Measurements from ENCODE around the gene BBLN. TPM values are rescaled to one million over a fixed set of nuclear protein-coding genes. Genes with fewer than 3 reads are reported as not detected.
"Not testable (repeated sequence)": the region's sequence is repeated elsewhere in the genome, so short reads cannot be mapped to it uniquely, and the experiment has no call there.

The BBLN gene
- 100 to 1,000 TPM; 333 to 437 TPM for total RNA-seq

DNA sequence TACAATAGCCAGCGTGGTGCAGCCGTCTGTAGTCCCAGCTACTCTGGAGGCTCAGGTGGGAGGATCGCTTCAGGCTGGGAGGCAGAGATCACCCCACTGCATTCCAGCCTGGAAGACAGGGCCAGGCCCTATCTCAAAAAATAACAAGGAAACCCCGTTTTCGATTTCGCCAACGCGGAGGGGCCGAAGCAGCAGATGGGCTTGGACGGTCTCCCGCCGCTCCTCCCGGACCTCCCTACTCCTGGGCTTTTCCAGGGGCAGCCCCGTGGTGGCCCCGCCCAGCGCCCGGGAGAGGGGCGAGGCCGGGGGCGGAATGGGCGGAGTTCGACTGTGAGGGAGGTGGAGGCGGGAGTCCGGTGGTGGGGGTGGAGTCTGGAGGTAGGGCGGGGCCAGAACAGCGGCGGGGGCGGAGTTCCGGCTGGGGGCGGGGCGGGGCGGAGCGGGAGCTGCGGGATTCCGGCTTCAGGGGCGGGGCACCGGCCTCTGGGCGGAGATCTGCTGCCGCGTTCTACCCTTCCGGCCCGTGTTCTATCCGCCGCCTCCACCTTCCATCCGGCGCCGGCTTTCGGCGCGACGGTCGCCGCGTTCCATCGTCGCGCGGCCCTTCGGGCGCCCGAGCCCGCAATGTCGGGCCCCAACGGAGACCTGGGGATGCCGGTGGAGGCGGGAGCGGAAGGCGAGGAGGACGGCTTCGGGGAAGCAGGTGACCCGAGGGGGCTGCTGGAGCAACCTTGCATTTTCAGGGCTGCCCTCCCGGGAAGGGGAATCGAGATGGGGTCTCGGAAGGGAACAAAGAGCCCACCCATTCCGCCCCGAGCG, at the start of gene BBLN:
TSS of gene BBLN (plus strand) at position 482 of the 819 bp plus-strand sequence. CDS start at position 625, 143 bp downstream.
- no peaks in the 10 kb centered on the region for H3K4me1 ChIP-seq (replicated peaks)
- H3K4me3 ChIP-seq: peak within 1 kb of the TSS; percentile 54 to 68
- no peaks in the 10 kb centered on the region for H3K27me3 ChIP-seq (replicated peaks; ENCODE audit: insufficient read depth)
- DNase-seq (ENCODE audit: low spot score): peak; percentile 95
- WGBS: under 1% methylated on average over 64 of the region's 77 CpGs
- intact Hi-C loops (cut with DNase I): no loop called here
- H3K27ac ChIP-seq: peak within 1 kb of the TSS; percentile 73
- TF ChIP-seq POLR2A (IDR thresholded peaks at IDR 0.05) (peak; percentile 67), POLR2AphosphoS5 (IDR thresholded peaks at IDR 0.05) (peak; percentile 82), CTCF (IDR thresholded peaks at IDR 0.05) (no peak)
- H3K36me3 ChIP-seq: peaks cover 0 to 6% of the 10 kb centered on the region in 2 donors
- no peaks in the 10 kb centered on the region for H3K9me3 ChIP-seq

DNA sequence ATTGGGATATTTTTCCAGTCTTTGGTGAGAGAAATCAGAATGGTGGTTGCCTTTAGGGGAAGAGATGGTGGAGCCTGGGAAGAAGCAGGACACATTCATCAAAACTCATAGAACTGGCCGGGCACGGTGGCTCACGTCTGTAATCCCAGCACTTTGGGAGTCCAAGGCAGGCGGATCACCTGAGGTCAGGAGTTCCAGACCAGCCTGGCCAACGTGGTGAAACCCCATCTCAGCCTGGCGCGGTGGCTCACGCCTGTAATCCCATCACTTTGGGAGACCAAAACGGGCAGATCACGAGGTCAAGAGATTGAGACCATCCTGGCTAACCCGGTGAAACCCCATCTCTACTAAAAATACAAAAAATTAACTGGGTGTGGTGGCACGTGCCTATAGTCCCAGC, 48.3 kb upstream of the BBLN start:
- H3K9me3 ChIP-seq; H3K27me3 ChIP-seq (replicated peaks; ENCODE audit: insufficient read depth); DNase-seq (ENCODE audit: low spot score); intact Hi-C loops (cut with DNase I); H3K27ac ChIP-seq; H3K4me1 ChIP-seq (replicated peaks); H3K4me3 ChIP-seq: not testable (repeated sequence)
- peaks cover 7 to 16% of the 10 kb centered on the region in 2 donors for H3K36me3 ChIP-seq
- WGBS: 83% methylated on average over 12 of the region's 12 CpGs

DNA sequence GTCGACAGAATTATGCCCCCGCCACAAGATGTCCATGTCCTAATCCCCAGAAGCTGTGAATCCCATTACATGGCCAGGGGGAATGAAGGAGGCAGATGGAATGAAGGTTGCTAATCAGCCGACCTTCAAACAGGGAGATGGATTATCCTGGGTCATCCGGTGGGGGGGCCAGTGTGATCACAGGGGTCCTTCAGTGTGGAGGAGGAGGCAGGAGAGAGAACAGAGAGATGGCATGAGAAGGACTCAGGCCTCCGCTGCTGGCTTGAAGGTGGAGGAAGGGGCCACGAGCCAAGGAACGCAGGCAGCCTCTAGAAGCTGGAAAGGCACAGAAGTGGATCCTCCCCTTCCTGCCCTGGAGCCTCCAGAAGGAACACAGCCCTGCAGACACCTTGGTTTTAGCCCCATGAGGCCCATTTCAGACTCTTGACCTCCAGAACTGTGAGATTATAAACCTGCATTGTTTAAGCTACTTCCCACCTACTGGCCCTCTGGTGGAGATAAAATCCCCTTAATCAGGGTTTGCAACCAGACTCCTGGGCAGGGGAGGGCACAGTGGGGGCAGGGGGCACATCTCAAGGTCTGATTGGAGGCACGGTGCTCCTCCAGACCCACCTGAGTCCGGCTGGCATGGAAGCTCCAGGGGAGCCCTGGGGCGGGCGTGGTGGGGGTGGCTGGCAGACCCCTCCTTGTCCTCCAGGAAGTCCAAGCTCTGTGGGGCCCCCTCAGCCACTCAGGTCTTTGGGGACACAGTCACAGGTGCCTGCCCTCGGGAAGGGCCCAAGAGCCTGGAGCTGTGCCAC, 46.3 kb upstream of the BBLN start:
- WGBS: 94% methylated on average over 12 of the region's 12 CpGs
- no peaks in the 10 kb centered on the region for H3K27me3 ChIP-seq (replicated peaks; ENCODE audit: insufficient read depth)
- TF ChIP-seq POLR2AphosphoS5 (IDR thresholded peaks at IDR 0.05) (no peak), POLR2A (IDR thresholded peaks at IDR 0.05) (no peak), CTCF (IDR thresholded peaks at IDR 0.05) (no peak)
- no peak for DNase-seq (ENCODE audit: low spot score)
- H3K4me1 ChIP-seq (replicated peaks): no peaks in the 10 kb centered on the region
- H3K36me3 ChIP-seq: peaks cover 0 to 5% of the 10 kb centered on the region in 2 donors
- no peak overlapping the region for H3K4me3 ChIP-seq
- H3K9me3 ChIP-seq: no peaks in the 10 kb centered on the region
- no peak overlapping the region for H3K27ac ChIP-seq
- intact Hi-C loops (cut with DNase I): no loop called here

GRCh38 chr9:128114326-128115186, 45.5 kb upstream of the BBLN start:
- H3K36me3 ChIP-seq: no peaks in the 10 kb centered on the region
- WGBS: 81% methylated on average over 25 of the region's 29 CpGs
- H3K27me3 ChIP-seq (replicated peaks; ENCODE audit: insufficient read depth): no peaks in the 10 kb centered on the region
- intact Hi-C loops (cut with DNase I): no loop called here
- no peak overlapping the region for H3K4me3 ChIP-seq
- no peaks in the 10 kb centered on the region for H3K9me3 ChIP-seq
- DNase-seq (ENCODE audit: low spot score): no peak
- H3K4me1 ChIP-seq (replicated peaks): no peaks in the 10 kb centered on the region
- no peak overlapping the region for H3K27ac ChIP-seq
- no peak for TF ChIP-seq POLR2A (IDR thresholded peaks at IDR 0.05)
- no peak for TF ChIP-seq CTCF (IDR thresholded peaks at IDR 0.05)
- no peak for TF ChIP-seq POLR2AphosphoS5 (IDR thresholded peaks at IDR 0.05)

All from prostate gland (tissue), 2 donors.